HG03064 (cell line): Measurements from ENCODE around the gene ADAM30.
"Not testable (repeated sequence)": the region's sequence is repeated elsewhere in the genome, so short reads cannot be mapped to it uniquely, and the experiment has no call there.

Source experiments
- ATAC-seq: cut with Tn5 transposase; IDR thresholded peaks from one replicate; pipeline ENCODE4 v1.9.1; 2021; ENCODE audit warnings: low read depth; ENCODE audit not compliant: unreplicated experiment

The ADAM30 gene

GRCh38 chr1:119879510-119880434 lies 16.5 kb downstream of the ADAM30 start:
- ATAC-seq, result no peak

DNA sequence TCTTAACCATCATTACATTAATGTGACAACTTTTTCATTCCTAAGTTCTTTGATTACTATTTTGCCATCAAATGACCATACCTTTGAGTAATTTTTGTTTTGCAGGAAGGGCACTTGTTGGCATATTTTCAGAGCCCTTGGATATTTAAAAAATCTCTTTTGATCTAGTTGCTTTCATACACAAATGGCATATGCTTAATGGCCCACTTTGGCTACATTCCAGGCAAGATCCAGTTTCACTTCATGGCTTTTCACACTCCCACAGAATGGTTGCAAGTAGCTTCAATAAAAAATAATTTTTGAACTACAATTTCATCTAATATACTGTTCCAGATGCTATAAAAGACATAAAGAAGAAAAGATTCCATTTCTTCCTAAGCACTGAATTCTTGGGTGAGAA lies 18.1 kb downstream of the ADAM30 start:
- ATAC-seq, result no peak

DNA sequence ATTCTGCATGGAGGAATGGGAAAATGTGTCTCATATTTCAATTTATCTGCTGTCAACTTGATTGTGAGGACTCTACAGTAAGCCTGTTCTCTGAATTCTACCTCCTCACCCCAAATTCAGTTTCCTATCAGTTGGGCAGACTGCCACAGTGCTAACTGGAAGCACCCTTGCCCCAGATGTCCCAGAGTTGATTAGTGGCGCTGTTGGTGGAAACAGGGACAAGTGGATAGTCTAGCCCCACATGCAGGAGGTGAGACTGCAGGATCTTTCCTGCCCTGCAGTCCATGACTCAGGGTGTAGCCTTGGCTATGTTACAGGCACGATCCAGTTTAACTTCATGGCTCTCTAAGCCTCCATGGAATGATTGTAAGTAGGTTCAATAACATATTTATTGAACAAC lies 22.1 kb downstream of the ADAM30 start:
- no peak for ATAC-seq

GRCh38 chr1:119873135-119874015 lies 22.9 kb downstream of the ADAM30 start:
- ATAC-seq, result no peak

- ATAC-seq, result no peak
These were observed 24.4 kb downstream of the ADAM30 start for GRCh38 chr1:119871881-119872280.

- ATAC-seq, result no peak
These were observed 25.3 kb downstream of the ADAM30 start for GRCh38 chr1:119870917-119871596.

- no peak for ATAC-seq
These were observed 26.3 kb downstream of the ADAM30 start for GRCh38 chr1:119869995-119870394.

GRCh38 chr1:119868176-119868575 lies 28.1 kb downstream of the ADAM30 start:
- no peak for ATAC-seq

- no peak for ATAC-seq
These were observed 29.9 kb downstream of the ADAM30 start for GRCh38 chr1:119866451-119866850.

- ATAC-seq, result no peak
These were observed 30.7 kb downstream of the ADAM30 start for GRCh38 chr1:119865627-119866026.

DNA sequence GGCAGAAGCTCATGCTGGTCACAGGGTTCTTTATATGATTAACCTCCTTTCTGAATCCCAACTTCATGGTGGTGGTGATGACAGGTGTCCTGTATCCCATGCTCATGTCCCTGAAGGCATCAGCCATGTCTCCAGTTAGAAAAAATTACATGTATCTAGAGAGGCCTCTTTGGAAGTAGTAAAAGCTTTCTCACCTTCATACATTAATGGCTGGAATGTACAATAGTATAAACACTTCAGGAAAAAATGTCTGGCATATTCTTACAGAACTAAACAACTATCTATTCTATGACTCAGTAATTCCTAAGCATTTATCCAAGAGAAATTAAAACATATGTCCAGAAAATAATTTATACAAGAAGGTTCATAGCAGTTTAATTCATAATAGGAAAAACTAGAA lies 34.0 kb downstream of the ADAM30 start:
- no peak for ATAC-seq

GRCh38 chr1:119861547-119861946 lies 34.8 kb downstream of the ADAM30 start:
- no peak for ATAC-seq

DNA sequence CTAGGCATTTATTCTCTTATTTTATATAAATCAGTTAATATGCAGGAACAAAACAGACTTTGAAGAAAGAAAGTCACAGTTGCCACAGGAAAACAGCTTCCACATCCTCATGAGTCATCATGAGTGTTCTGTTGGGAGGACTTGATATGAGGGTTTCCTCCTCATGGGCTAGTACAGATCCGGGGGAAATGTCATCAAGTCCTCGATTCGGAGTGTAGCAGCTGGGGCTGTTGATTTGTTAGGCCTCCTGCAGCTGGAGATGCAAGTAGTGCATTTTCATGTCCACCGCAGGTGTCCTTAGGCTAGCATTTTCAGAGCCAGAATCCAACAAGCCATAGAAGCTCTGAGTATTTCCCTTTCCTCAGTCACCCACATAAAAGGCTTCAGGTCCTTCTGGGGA lies 36.7 kb downstream of the ADAM30 start:
- no peak for ATAC-seq

- not testable (repeated sequence) for ATAC-seq
These were observed 37.6 kb downstream of the ADAM30 start for GRCh38 chr1:119858556-119859214.

DNA sequence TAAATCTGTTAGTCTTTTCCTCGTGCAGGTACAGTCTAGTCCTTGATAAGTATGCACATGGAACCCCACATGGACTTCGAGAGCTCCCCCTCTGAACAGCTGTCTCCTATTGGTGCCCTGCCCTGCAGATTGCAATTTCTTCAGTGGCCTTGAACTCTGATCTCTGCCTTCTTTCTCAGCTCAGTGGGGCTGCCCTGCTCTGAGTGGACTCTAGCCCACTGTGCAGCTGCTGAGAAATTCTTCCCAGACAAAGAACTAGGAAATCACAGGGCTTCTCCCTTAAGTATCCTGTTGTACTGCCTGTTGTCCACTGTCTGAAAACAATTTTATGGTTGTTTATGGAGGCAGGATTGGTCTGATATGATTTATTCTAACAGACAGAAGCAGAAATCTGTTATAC lies 38.2 kb downstream of the ADAM30 start:
- ATAC-seq, result no peak

DNA sequence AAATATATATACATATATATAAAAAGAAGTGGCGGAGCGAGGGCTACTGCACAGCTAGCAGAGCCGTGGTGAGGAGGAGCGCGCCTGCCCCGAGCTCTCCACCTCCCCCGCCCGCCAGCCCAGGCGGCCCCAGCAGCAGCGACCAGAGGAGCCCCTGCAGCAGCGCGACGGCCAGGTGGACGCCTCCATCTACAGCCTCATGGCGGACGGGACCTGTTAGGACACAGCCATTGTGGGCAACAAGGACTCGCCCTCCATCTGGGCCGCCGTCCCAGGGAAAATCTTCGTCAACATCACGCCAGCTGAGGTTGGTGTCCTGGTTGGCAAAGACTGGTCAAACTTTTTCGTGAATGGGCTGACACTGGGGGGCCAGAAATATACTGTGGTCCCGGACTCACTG lies 43.2 kb downstream of the ADAM30 start:
- ATAC-seq, result no peak

DNA sequence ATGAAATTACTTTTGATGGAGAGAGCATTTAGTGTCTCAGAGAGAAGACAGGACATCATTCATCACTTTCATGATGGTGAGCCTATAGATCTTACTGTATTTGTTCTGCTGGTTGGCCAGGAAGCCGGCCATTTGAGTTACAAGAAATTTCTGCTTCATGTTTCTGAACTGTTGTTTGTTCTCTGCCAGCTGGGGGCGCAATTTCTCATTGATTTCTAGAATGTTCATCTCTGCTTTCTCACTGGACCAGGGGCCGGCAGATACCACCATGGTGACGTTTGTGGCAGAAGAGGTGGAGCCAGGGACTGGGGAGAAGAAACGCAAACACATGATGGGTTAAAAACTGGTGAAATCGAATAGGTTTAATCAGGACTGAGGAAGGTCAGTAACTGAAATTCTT lies 52.1 kb downstream of the ADAM30 start:
- not testable (repeated sequence) for ATAC-seq
